ENCODE data around the gene RNU6-7. TPM values are rescaled to one million over a fixed set of nuclear protein-coding genes. Genes with fewer than 3 reads are reported as not detected.

Gene RNU6-7
- total RNA-seq, 1 experiment from 2014 or later: not detected

DNA sequence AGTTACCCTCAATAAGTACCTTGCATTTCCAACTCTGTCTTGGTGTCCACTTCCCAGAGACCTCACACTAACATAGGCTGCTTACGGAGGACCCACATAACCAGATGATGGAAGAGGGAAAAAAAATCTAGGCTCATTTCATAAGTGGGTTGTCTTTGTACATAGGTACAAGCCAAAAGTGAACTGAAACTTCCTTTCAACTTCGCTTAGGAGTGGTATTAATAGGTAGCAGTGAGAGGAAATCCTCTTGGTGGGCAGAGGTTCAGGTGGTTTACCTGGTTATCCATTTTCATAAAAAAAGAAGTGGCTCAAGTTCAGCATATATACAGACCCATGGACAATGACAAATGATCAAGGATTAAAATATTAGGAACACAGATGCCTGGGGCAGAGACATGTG is 35.8 kb upstream of the RNU6-7 start:
- H2AK5ac ChIP-seq (ENCODE audit: insufficient read length, low read length): no peak overlapping the region
- H3K27me3 ChIP-seq (ENCODE audit: insufficient read depth, low read length): no peaks in the 10 kb centered on the region
- no peak overlapping the region for H2AFZ ChIP-seq (ENCODE audit: low read length)

More for the DNA sequence above, 35.8 kb upstream of the RNU6-7 start:
- Histone ChIP-seq H3K18ac (ENCODE audit: insufficient read length, low read depth, low read length) (no peak overlapping the region), H3K23me2 (ENCODE audit: insufficient read length, low read depth, low read length, poor library complexity, severe bottlenecking) (no peaks in the 10 kb centered on the region), H3K4me1 (ENCODE audit: insufficient read depth, low read length) (no peaks in the 10 kb centered on the region), H4K5ac (ENCODE audit: insufficient read length, low read depth, low read length) (no peak overlapping the region), H2BK20ac (ENCODE audit: low read depth, low read length, poor library complexity, severe bottlenecking) (no peak overlapping the region), H2BK15ac (ENCODE audit: low read depth, low read length) (no peak overlapping the region), H3K4ac (ENCODE audit: low read depth, low read length) (no peak overlapping the region), H3K27ac (ENCODE audit: insufficient read length, low read depth, low read length) (no peak overlapping the region), H2BK5ac (ENCODE audit: insufficient read length, low read length) (no peak overlapping the region), H3K9ac (ENCODE audit: extremely low read depth, insufficient read length, low read length) (no peak overlapping the region), H3K9me3 (ENCODE audit: control insufficient read depth, low read depth, low read length) (no peaks in the 10 kb centered on the region), H3K79me1 (ENCODE audit: insufficient read depth, low read depth, low read length, poor library complexity, severe bottlenecking) (no peaks in the 10 kb centered on the region), H4K20me1 (ENCODE audit: control insufficient read depth, insufficient read depth, insufficient read length) (no peaks in the 10 kb centered on the region), H3K4me2 (ENCODE audit: insufficient read depth, insufficient read length, low read length) (no peak overlapping the region), H2BK120ac (ENCODE audit: low read depth, low read length, poor library complexity, severe bottlenecking) (no peak overlapping the region), H4K91ac (ENCODE audit: insufficient read length, low read depth, low read length) (no peak overlapping the region), H3T11ph (ENCODE audit: low read length) (no peak overlapping the region), H3K79me2 (ENCODE audit: insufficient read depth, low read length) (no peaks in the 10 kb centered on the region), H3K23ac (ENCODE audit: insufficient read length, low read depth, low read length) (no peak overlapping the region), H3K14ac (ENCODE audit: insufficient read depth, low read length) (no peak overlapping the region), H2BK12ac (ENCODE audit: insufficient read length, low read depth, low read length) (no peak overlapping the region), H3K56ac (ENCODE audit: insufficient read length, low read depth, low read length) (no peak overlapping the region), H4K8ac (replicated peaks; ENCODE audit: insufficient read length, low read depth, low read length) (no peak overlapping the region)
- Mint-ChIP-seq H3K4me1 (peaks cover 0 to 6% of the 10 kb centered on the region in 2 experiments; a peak in 3 of 4 replicates), H3K4me3 (no peak overlapping the region), H3K36me3 (ENCODE audit: insufficient read depth in 1 of 3, low read depth in 3 of 3) (no peaks in the 10 kb centered on the region), H3K27me3 (ENCODE audit: low read depth) (no peaks in the 10 kb centered on the region), H3K9me3 (peaks cover 0 to 9% of the 10 kb centered on the region in 2 experiments; a peak in 2 of 5 replicates), H3K27ac (peak overlapping the region in 1 of 3 experiments; percentile 3; a peak in 1 of 7 replicates)
- WGBS (ENCODE audit: extremely low coverage, insufficient read length, low lambda C conversion rate): no CpG with 5 or more reads among the region's 2 CpGs
- TF ChIP-seq, protein P1, sequence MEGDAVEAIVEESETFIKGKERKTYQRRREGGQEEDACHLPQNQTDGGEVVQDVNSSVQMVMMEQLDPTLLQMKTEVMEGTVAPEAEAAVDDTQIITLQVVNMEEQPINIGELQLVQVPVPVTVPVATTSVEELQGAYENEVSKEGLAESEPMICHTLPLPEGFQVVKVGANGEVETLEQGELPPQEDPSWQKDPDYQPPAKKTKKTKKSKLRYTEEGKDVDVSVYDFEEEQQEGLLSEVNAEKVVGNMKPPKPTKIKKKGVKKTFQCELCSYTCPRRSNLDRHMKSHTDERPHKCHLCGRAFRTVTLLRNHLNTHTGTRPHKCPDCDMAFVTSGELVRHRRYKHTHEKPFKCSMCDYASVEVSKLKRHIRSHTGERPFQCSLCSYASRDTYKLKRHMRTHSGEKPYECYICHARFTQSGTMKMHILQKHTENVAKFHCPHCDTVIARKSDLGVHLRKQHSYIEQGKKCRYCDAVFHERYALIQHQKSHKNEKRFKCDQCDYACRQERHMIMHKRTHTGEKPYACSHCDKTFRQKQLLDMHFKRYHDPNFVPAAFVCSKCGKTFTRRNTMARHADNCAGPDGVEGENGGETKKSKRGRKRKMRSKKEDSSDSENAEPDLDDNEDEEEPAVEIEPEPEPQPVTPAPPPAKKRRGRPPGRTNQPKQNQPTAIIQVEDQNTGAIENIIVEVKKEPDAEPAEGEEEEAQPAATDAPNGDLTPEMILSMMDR (conservative IDR thresholded peaks at IDR 0.05): no peak
- DNase-seq: no peak
